Loucy (cell line): ENCODE data around the gene PPP2R2B.

Experiments
- H2AFZ ChIP-seq: fragments of 200-600 bp; sonication (generic); 2 replicates; pipeline ENCODE4 v1.6.0; 2016; ENCODE audit warnings: antibody characterized with exemption, mild to moderate bottlenecking, low read length, moderate library complexity
- H3F3A ChIP-seq: fragments of 200-600 bp; 2 replicates; pipeline ENCODE4 v1.6.0; 2016; ENCODE audit warnings: antibody characterized with exemption, low read depth, mild to moderate bottlenecking
- H3K27me3 ChIP-seq: fragments of 200-600 bp; sonication (generic); 2 replicates; pipeline ENCODE4 v1.6.1; 2014; ENCODE audit warnings: low read length, mild to moderate bottlenecking; ENCODE audit not compliant: insufficient read depth, poor library complexity, severe bottlenecking
- H3K36me3 ChIP-seq: fragments of 200-600 bp; sonication (generic); 2 replicates; pipeline ENCODE4 v1.6.1; 2016; ENCODE audit warnings: low read length; ENCODE audit not compliant: insufficient read depth
- H3K4me1 ChIP-seq: fragments of 200-600 bp; sonication (generic); 2 replicates; pipeline ENCODE4 v1.5.1; 2014; ENCODE audit warnings: low read length, mild to moderate bottlenecking; ENCODE audit not compliant: insufficient read depth, poor library complexity, severe bottlenecking
- H3K4me2 ChIP-seq: fragments of 200-600 bp; sonication (generic); 2 replicates; pipeline ENCODE4 v1.6.0; 2014; ENCODE audit warnings: antibody characterized with exemption, low read length, low read depth, mild to moderate bottlenecking; ENCODE audit not compliant: poor library complexity, severe bottlenecking
- H3K4me3 ChIP-seq: fragments of 200-600 bp; sonication (generic); 2 replicates; pipeline ENCODE4 v1.5.1; 2014; ENCODE audit warnings: low read length, mild to moderate bottlenecking, mixed read lengths; ENCODE audit not compliant: poor library complexity, severe bottlenecking
- H3K79me2 ChIP-seq: fragments of 200-600 bp; sonication (generic); 2 replicates; pipeline ENCODE4 v1.6.1; 2014; ENCODE audit warnings: low read length; ENCODE audit not compliant: insufficient read depth
- H3K9ac ChIP-seq: fragments of 200-600 bp; sonication (generic); 2 replicates; pipeline ENCODE4 v1.6.0; 2014; ENCODE audit warnings: mild to moderate bottlenecking, low read depth, low read length, moderate library complexity; ENCODE audit not compliant: poor library complexity, severe bottlenecking
- H3K9me2 ChIP-seq: fragments of 200-600 bp; sonication (generic); replicated peaks from 2 replicates; pipeline ENCODE4 v1.6.1; 2016; ENCODE audit warnings: low read depth, low read length, mixed read lengths
- H3K9me3 ChIP-seq: fragments of 200-600 bp; sonication (generic); 2 replicates; pipeline ENCODE4 v1.6.1; 2014; ENCODE audit warnings: mild to moderate bottlenecking, antibody characterized with exemption, low read length, low read depth; ENCODE audit not compliant: insufficient read depth
- H4K20me1 ChIP-seq: fragments of 200-600 bp; sonication (generic); 2 replicates; pipeline ENCODE4 v1.6.0; 2014; ENCODE audit warnings: antibody characterized with exemption, low read length, mild to moderate bottlenecking; ENCODE audit not compliant: insufficient read depth, poor library complexity, severe bottlenecking
- EZH2phosphoT487 ChIP-seq: fragments of 200-600 bp; IDR thresholded peaks from 2 replicates; pipeline ENCODE4 v1.6.1; 2018; ENCODE audit warnings: antibody characterized with exemption, mild to moderate bottlenecking, moderate library complexity, borderline replicate concordance
- TF ChIP-seq, protein P1 (sequence below): fragments of 200-600 bp; sonication (generic); conservative IDR thresholded peaks from 2 replicates; pipeline ENCODE4 v1.5.1; 2014; ENCODE audit warnings: mild to moderate bottlenecking, antibody characterized with exemption, low read length

PPP2R2B gene

DNA sequence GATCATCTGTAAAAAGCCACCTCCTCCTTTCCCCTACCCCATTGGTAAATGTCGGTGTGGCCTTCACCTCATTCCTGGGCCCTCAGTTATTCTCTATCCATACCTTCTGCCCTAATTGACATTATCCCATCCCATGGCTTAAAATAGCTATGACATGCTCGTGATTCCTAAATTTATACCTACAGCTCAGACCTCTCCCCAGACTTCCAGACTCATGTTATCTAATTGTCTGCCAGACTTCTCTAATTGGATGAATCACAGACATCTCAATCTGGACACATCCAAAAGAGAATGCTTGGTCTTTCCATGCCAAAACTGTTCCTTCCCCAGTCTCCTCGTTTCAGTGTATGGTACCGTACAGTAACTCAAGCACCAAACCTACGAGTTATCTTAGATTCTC lies 249.6 kb downstream of the PPP2R2B start:
- no peaks in the 10 kb centered on the region for H3F3A ChIP-seq
- H3K4me1 ChIP-seq: no peaks in the 10 kb centered on the region
- H3K9ac ChIP-seq: no peak overlapping the region
- no peak for TF ChIP-seq EZH2phosphoT487
- TF ChIP-seq, protein P1, sequence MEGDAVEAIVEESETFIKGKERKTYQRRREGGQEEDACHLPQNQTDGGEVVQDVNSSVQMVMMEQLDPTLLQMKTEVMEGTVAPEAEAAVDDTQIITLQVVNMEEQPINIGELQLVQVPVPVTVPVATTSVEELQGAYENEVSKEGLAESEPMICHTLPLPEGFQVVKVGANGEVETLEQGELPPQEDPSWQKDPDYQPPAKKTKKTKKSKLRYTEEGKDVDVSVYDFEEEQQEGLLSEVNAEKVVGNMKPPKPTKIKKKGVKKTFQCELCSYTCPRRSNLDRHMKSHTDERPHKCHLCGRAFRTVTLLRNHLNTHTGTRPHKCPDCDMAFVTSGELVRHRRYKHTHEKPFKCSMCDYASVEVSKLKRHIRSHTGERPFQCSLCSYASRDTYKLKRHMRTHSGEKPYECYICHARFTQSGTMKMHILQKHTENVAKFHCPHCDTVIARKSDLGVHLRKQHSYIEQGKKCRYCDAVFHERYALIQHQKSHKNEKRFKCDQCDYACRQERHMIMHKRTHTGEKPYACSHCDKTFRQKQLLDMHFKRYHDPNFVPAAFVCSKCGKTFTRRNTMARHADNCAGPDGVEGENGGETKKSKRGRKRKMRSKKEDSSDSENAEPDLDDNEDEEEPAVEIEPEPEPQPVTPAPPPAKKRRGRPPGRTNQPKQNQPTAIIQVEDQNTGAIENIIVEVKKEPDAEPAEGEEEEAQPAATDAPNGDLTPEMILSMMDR: no peak
- H4K20me1 ChIP-seq: no peaks in the 10 kb centered on the region
- no peaks in the 10 kb centered on the region for H3K9me3 ChIP-seq
- no peaks in the 10 kb centered on the region for H3K9me2 ChIP-seq
- H3K27me3 ChIP-seq: no peaks in the 10 kb centered on the region
- H3K79me2 ChIP-seq: no peaks in the 10 kb centered on the region
- H3K36me3 ChIP-seq: no peaks in the 10 kb centered on the region
- no peak overlapping the region for H2AFZ ChIP-seq
- H3K4me2 ChIP-seq: no peak overlapping the region
- H3K4me3 ChIP-seq: no peak overlapping the region

DNA sequence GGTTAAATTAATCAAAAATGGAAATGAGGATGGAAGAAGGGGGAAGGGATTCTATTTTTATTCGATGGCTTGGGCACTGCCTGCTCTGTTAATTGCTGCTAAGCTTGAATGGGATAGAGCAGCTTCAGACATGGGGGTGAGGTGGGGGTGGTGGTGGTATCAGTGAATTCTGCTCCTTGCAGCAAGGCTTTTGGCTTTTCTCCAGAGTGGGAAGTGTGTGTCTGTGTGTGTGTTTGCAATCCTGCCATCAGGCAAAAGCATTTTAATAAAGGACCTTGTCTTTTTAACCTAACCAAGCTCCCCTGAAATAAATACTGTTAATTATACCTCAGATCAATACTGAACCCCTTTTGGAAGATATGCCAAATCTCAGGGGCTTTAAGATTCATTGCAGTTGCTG lies 251.6 kb downstream of the PPP2R2B start:
- Histone ChIP-seq H3F3A (no peaks in the 10 kb centered on the region), H3K9me2 (no peaks in the 10 kb centered on the region), H3K9me3 (no peaks in the 10 kb centered on the region), H2AFZ (no peak overlapping the region), H3K4me1 (no peaks in the 10 kb centered on the region), H3K4me3 (no peak overlapping the region), H3K27me3 (no peaks in the 10 kb centered on the region), H3K4me2 (no peak overlapping the region), H3K36me3 (no peaks in the 10 kb centered on the region), H3K9ac (no peak overlapping the region), H3K79me2 (no peaks in the 10 kb centered on the region), H4K20me1 (no peaks in the 10 kb centered on the region)
- TF ChIP-seq, protein P1: no peak
- no peak for TF ChIP-seq EZH2phosphoT487

DNA sequence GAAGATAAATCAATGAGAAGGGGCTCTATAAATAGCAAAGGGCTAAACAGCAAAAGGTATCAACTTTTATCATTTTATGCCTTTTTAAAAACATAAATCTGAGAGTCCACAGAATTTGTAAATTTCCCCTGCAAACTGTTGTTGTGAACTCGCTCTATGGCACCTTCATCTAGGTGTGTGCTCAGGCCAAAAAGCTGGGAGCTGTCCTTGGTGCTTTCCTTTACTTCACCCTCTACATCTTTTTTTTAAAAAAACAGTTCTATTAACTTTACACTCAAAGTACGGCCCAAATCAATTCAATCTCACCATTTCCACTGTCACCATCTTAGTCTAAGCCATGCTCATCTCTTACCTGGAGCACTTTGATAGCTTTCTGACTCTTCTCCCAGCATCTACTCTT lies 254.4 kb downstream of the PPP2R2B start:
- no peak overlapping the region for H3K9ac ChIP-seq
- H3K36me3 ChIP-seq: no peaks in the 10 kb centered on the region
- no peak overlapping the region for H3K4me3 ChIP-seq
- H3K4me1 ChIP-seq: no peaks in the 10 kb centered on the region
- no peaks in the 10 kb centered on the region for H3K9me2 ChIP-seq
- H3K27me3 ChIP-seq: no peaks in the 10 kb centered on the region
- H4K20me1 ChIP-seq: no peaks in the 10 kb centered on the region
- H3F3A ChIP-seq: no peaks in the 10 kb centered on the region
- H2AFZ ChIP-seq: no peak overlapping the region
- no peaks in the 10 kb centered on the region for H3K79me2 ChIP-seq
- no peak for TF ChIP-seq EZH2phosphoT487
- TF ChIP-seq, protein P1: no peak
- no peak overlapping the region for H3K4me2 ChIP-seq
- no peaks in the 10 kb centered on the region for H3K9me3 ChIP-seq
